WTC11 (cell line): Measurements from ENCODE around the gene KPNB1.

ENCODE experiments used
- AFF4 ChIP-seq: sonication (generic); formaldehyde crosslinking; IDR thresholded peaks from 2 replicates; pipeline ENCODE4 v1.8.1; 2023; ENCODE audit warnings: mild to moderate bottlenecking, missing genetic modification reagents, borderline replicate concordance
- ATF3 ChIP-seq: sonication (generic); formaldehyde crosslinking; conservative IDR thresholded peaks from 2 replicates; pipeline ENCODE4 v1.8.1; 2022; ENCODE audit warnings: mild to moderate bottlenecking, missing genetic modification reagents
- CTCF ChIP-seq: fragments of 200-600 bp; IDR thresholded peaks from 2 replicates; pipeline ENCODE4 v1.8.0; 2022; ENCODE audit warnings: antibody characterized with exemption
- ETV6 ChIP-seq: sonication (generic); formaldehyde crosslinking; IDR thresholded peaks from 2 replicates; pipeline ENCODE4 v1.8.1; 2022; ENCODE audit warnings: mild to moderate bottlenecking, missing genetic modification reagents
- IRF1 ChIP-seq: sonication (generic); formaldehyde crosslinking; IDR thresholded peaks from 2 replicates; pipeline ENCODE4 v1.8.0; 2023; ENCODE audit warnings: missing genetic modification reagents
- MAX ChIP-seq: sonication (generic); formaldehyde crosslinking; IDR thresholded peaks from 2 replicates; pipeline ENCODE4 v1.8.0; 2022; ENCODE audit warnings: mild to moderate bottlenecking, missing genetic modification reagents
- TEAD1 ChIP-seq: sonication (generic); formaldehyde crosslinking; IDR thresholded peaks from 2 replicates; pipeline ENCODE4 v1.8.0; 2022; ENCODE audit warnings: mild to moderate bottlenecking, missing genetic modification reagents

GRCh38 chr17:47716375-47716774 is 66.7 kb downstream of the KPNB1 start:
- no peak for TF ChIP-seq CTCF
- TF ChIP-seq TEAD1 (CRISPR knock-in tag) = no peak
- TF ChIP-seq ETV6 (CRISPR knock-in tag) = no peak
- TF ChIP-seq IRF1 (CRISPR knock-in tag) = no peak
- TF ChIP-seq MAX (CRISPR knock-in tag) = no peak
- no peak for TF ChIP-seq AFF4 (CRISPR knock-in tag)
- no peak for TF ChIP-seq ATF3 (CRISPR knock-in tag)
